ENCODE results near the gene B3GNT3. TPM values are rescaled to one million over a fixed set of nuclear protein-coding genes. Genes with fewer than 3 reads are reported as not detected.

Gene B3GNT3
- total and polyA plus RNA-seq, 2 of the 13 experiments (the other 11 are each of a cell fraction or from before 2014, with no cell fraction given): 0.86 to 4.0 TPM

GRCh38 chr19:17765069-17765618, 29.8 kb upstream of the B3GNT3 start (continued):
- TF ChIP-seq REST (IDR thresholded peaks at IDR 0.05; ENCODE audit: borderline replicate concordance in 1 of 2, low read depth in 1 of 2, low read length in 2 of 2) (no peak), NPAS2 (CRISPR knock-in tag; IDR thresholded peaks at IDR 0.05; ENCODE audit: borderline replicate concordance) (no peak), MIER3 (CRISPR knock-in tag; IDR thresholded peaks at IDR 0.05; ENCODE audit: borderline replicate concordance) (peak; percentile 64; the same call in 1 of the 2 replicates), ZFY (CRISPR knock-in tag; IDR thresholded peaks at IDR 0.05) (peak; percentile 62), TEF (CRISPR knock-in tag; IDR thresholded peaks at IDR 0.05) (no peak), YY1 (IDR thresholded peaks at IDR 0.05; ENCODE audit: insufficient read depth, insufficient replicate concordance, low read depth, low read length) (no peak), ZNF431 (CRISPR knock-in tag; IDR thresholded peaks at IDR 0.05; ENCODE audit: borderline replicate concordance, low read depth) (no peak), AKAP8 (CRISPR knock-in tag; IDR thresholded peaks at IDR 0.05) (no peak), KAT2B (IDR thresholded peaks at IDR 0.05; ENCODE audit: borderline replicate concordance, low read depth, low read length) (no peak), HBP1 (CRISPR knock-in tag; IDR thresholded peaks at IDR 0.05; ENCODE audit: low read depth) (0 out of 2 replicates have a peak, but pooled peaks have one; percentile 58), ZSCAN30 (CRISPR knock-in tag; IDR thresholded peaks at IDR 0.05) (no peak), CSRNP1 (CRISPR knock-in tag; IDR thresholded peaks at IDR 0.05) (no peak), POGZ (CRISPR knock-in tag; IDR thresholded peaks at IDR 0.05) (peak; percentile 42; the same call in 1 of the 2 replicates), ZNF878 (CRISPR knock-in tag; IDR thresholded peaks at IDR 0.05) (0 out of 2 replicates have a peak, but pooled peaks have one; percentile 3), MEF2D (CRISPR knock-in tag; IDR thresholded peaks at IDR 0.05) (peak; percentile 45; the same call in 1 of the 2 replicates), NFE2L2 (IDR thresholded peaks at IDR 0.05; ENCODE audit: low read length) (no peak), HOXA9 (CRISPR knock-in tag; IDR thresholded peaks at IDR 0.05; ENCODE audit: borderline replicate concordance) (no peak), CBX5 (CRISPR knock-in tag; IDR thresholded peaks at IDR 0.05; ENCODE audit: borderline replicate concordance) (no peak; the same call in 1 of the 2 replicates), HNRNPK (IDR thresholded peaks at IDR 0.05; ENCODE audit: low read depth, low read length, poor library complexity, severe bottlenecking) (no peak), JUN (CRISPR knock-in tag; IDR thresholded peaks at IDR 0.05) (no peak), MED1 (CRISPR knock-in tag; IDR thresholded peaks at IDR 0.05) (peak; percentile 65)

Measured in HepG2 (cell line).